ENCODE results near the gene SMIM38. TPM values are rescaled to one million over a fixed set of nuclear protein-coding genes. Genes with fewer than 3 reads are reported as not detected.

The SMIM38 gene
- total and polyA plus RNA-seq, 4 donors, result 0.08 to 1.3 (median 0.43) TPM

DNA sequence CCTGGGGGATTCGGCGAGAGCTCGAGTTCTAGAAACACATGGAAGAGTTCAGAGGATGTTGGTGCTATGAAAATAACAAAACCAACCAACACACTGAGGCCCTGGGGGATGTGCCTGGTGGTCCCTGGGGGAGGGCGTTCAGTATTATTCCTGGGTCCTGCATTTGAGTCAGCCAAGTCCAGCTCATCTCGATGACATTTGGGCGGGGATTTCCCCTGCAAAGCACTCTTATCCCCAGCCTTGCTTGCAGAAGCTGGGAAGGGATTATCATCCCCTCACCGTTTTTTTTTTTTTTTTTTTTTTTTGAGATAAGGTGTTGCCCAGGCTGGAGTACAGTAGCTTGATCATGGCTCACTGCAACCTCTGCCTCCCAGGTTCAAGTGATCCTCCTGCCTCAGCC is 2.1 kb upstream of the SMIM38 start:
- TF ChIP-seq, protein P1, sequence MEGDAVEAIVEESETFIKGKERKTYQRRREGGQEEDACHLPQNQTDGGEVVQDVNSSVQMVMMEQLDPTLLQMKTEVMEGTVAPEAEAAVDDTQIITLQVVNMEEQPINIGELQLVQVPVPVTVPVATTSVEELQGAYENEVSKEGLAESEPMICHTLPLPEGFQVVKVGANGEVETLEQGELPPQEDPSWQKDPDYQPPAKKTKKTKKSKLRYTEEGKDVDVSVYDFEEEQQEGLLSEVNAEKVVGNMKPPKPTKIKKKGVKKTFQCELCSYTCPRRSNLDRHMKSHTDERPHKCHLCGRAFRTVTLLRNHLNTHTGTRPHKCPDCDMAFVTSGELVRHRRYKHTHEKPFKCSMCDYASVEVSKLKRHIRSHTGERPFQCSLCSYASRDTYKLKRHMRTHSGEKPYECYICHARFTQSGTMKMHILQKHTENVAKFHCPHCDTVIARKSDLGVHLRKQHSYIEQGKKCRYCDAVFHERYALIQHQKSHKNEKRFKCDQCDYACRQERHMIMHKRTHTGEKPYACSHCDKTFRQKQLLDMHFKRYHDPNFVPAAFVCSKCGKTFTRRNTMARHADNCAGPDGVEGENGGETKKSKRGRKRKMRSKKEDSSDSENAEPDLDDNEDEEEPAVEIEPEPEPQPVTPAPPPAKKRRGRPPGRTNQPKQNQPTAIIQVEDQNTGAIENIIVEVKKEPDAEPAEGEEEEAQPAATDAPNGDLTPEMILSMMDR (IDR thresholded peaks at IDR 0.05; ENCODE audit: control extremely low read depth, extremely low read depth), result no peak
- WGBS, 2 donors, result 79 to 80% methylated on average over 7 of the region's 7 CpGs
- no peaks in the 10 kb centered on the region for H3K27me3 ChIP-seq (ENCODE audit: control insufficient read depth in 3 of 3, insufficient read depth in 3 of 3, low read length in 2 of 3)
- H3K9ac ChIP-seq (ENCODE audit: insufficient read depth in 1 of 2, low read length in 2 of 2), result no peak overlapping the region
- no peak overlapping the region for H3K4me3 ChIP-seq
- no peaks in the 10 kb centered on the region for H3K36me3 ChIP-seq (ENCODE audit: control insufficient read depth in 4 of 4, insufficient read depth in 4 of 4, low read length in 4 of 4)
- no peaks in the 10 kb centered on the region for H3K9me3 ChIP-seq (ENCODE audit: control insufficient read depth in 4 of 4, insufficient read depth in 3 of 4, low read length in 3 of 4)
- ATAC-seq (ENCODE audit: insufficient read depth, low FRiP score) (no peak), DNase-seq (no peak)
- H3K27ac ChIP-seq (ENCODE audit: low read depth in 1 of 2, low read length in 1 of 2), result no peak overlapping the region
- peaks cover 3 to 48% (median 16%) of the 10 kb centered on the region in 5 donors for H3K4me1 ChIP-seq (ENCODE audit: control insufficient read depth in 5 of 5, insufficient read depth in 5 of 5, low read length in 5 of 5)

- Histone ChIP-seq H3K9me3 (ENCODE audit: control insufficient read depth in 4 of 4, insufficient read depth in 3 of 4, low read length in 3 of 4) (no peaks in the 10 kb centered on the region), H3K9ac (ENCODE audit: insufficient read depth in 1 of 2, low read length in 2 of 2) (no peak overlapping the region), H3K36me3 (ENCODE audit: control insufficient read depth in 4 of 4, insufficient read depth in 4 of 4, low read length in 4 of 4) (no peaks in the 10 kb centered on the region), H3K4me1 (ENCODE audit: control insufficient read depth in 5 of 5, insufficient read depth in 5 of 5, low read length in 5 of 5) (peaks cover 3 to 48% (median 16%) of the 10 kb centered on the region in 5 donors), H3K27ac (ENCODE audit: low read depth in 1 of 2, low read length in 1 of 2) (no peak overlapping the region), H3K4me3 (no peak overlapping the region), H3K27me3 (ENCODE audit: control insufficient read depth in 3 of 3, insufficient read depth in 3 of 3, low read length in 2 of 3) (no peaks in the 10 kb centered on the region)
- ATAC-seq (ENCODE audit: insufficient read depth, low FRiP score) (no peak), DNase-seq (no peak)
- TF ChIP-seq, protein P1 (IDR thresholded peaks at IDR 0.05; ENCODE audit: control extremely low read depth, extremely low read depth), result no peak
- 91 to 96% methylated on average over 21 of the region's 21 CpGs for WGBS, 2 donors
Measured at GRCh38 chr11:69154211-69154913, 1.4 kb upstream of the SMIM38 start.

- 87 to 97% methylated on average over 10 of the region's 10 CpGs for WGBS, 2 donors
Measured at GRCh38 chr11:69154938-69155301, 815 bp upstream of the SMIM38 start.

More at GRCh38 chr11:69154938-69155301, 815 bp upstream of the SMIM38 start:
- H3K9me3 ChIP-seq (ENCODE audit: control insufficient read depth in 4 of 4, insufficient read depth in 3 of 4, low read length in 3 of 4), result no peaks in the 10 kb centered on the region
- DNase-seq (no peak), ATAC-seq (ENCODE audit: insufficient read depth, low FRiP score) (no peak)
- no peak overlapping the region for H3K4me3 ChIP-seq
- no peak overlapping the region for H3K27ac ChIP-seq (ENCODE audit: low read depth in 1 of 2, low read length in 1 of 2)
- H3K4me1 ChIP-seq (ENCODE audit: control insufficient read depth in 5 of 5, insufficient read depth in 5 of 5, low read length in 5 of 5), result peaks cover 3 to 48% (median 16%) of the 10 kb centered on the region in 5 donors
- no peak overlapping the region for H3K9ac ChIP-seq (ENCODE audit: insufficient read depth in 1 of 2, low read length in 2 of 2)
- H3K27me3 ChIP-seq (ENCODE audit: control insufficient read depth in 3 of 3, insufficient read depth in 3 of 3, low read length in 2 of 3), result no peaks in the 10 kb centered on the region
- TF ChIP-seq, protein P1 (IDR thresholded peaks at IDR 0.05; ENCODE audit: control extremely low read depth, extremely low read depth), result no peak
- no peaks in the 10 kb centered on the region for H3K36me3 ChIP-seq (ENCODE audit: control insufficient read depth in 4 of 4, insufficient read depth in 4 of 4, low read length in 4 of 4)
